ENCODE measurements around the gene HRH1. TPM values are rescaled to one million over a fixed set of nuclear protein-coding genes. Genes with fewer than 3 reads are reported as not detected.

The HRH1 gene
- total and polyA plus RNA-seq, 2 experiments from 2014 or later = not detected

DNA sequence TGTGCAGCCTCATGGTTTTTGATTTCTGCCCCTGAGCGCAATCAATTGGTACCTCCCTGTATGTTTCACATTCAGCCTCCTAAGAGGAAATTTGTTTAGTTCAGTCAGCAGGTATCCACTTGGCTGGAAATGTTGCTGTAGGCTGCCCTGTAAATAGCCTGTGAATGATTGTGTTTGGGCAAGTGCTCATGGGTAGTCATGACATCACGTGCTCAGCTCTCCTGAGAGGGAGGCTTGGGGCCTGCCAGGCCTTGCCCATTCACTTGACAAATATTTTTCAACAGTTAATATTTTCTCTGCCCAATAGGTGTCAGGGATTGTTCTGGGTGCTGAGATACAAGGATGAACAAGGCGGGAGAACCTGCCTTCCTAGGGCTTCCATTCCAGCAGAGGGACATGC is 13.3 kb downstream of the HRH1 start (continued):
- TF ChIP-seq, protein P1, sequence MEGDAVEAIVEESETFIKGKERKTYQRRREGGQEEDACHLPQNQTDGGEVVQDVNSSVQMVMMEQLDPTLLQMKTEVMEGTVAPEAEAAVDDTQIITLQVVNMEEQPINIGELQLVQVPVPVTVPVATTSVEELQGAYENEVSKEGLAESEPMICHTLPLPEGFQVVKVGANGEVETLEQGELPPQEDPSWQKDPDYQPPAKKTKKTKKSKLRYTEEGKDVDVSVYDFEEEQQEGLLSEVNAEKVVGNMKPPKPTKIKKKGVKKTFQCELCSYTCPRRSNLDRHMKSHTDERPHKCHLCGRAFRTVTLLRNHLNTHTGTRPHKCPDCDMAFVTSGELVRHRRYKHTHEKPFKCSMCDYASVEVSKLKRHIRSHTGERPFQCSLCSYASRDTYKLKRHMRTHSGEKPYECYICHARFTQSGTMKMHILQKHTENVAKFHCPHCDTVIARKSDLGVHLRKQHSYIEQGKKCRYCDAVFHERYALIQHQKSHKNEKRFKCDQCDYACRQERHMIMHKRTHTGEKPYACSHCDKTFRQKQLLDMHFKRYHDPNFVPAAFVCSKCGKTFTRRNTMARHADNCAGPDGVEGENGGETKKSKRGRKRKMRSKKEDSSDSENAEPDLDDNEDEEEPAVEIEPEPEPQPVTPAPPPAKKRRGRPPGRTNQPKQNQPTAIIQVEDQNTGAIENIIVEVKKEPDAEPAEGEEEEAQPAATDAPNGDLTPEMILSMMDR (conservative IDR thresholded peaks at IDR 0.05; ENCODE audit: low read depth in 2 of 2) = no peak
- TF ChIP-seq, protein P2, sequence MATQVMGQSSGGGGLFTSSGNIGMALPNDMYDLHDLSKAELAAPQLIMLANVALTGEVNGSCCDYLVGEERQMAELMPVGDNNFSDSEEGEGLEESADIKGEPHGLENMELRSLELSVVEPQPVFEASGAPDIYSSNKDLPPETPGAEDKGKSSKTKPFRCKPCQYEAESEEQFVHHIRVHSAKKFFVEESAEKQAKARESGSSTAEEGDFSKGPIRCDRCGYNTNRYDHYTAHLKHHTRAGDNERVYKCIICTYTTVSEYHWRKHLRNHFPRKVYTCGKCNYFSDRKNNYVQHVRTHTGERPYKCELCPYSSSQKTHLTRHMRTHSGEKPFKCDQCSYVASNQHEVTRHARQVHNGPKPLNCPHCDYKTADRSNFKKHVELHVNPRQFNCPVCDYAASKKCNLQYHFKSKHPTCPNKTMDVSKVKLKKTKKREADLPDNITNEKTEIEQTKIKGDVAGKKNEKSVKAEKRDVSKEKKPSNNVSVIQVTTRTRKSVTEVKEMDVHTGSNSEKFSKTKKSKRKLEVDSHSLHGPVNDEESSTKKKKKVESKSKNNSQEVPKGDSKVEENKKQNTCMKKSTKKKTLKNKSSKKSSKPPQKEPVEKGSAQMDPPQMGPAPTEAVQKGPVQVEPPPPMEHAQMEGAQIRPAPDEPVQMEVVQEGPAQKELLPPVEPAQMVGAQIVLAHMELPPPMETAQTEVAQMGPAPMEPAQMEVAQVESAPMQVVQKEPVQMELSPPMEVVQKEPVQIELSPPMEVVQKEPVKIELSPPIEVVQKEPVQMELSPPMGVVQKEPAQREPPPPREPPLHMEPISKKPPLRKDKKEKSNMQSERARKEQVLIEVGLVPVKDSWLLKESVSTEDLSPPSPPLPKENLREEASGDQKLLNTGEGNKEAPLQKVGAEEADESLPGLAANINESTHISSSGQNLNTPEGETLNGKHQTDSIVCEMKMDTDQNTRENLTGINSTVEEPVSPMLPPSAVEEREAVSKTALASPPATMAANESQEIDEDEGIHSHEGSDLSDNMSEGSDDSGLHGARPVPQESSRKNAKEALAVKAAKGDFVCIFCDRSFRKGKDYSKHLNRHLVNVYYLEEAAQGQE (IDR thresholded peaks at IDR 0.05; ENCODE audit: unreplicated experiment) = no peak

DNA sequence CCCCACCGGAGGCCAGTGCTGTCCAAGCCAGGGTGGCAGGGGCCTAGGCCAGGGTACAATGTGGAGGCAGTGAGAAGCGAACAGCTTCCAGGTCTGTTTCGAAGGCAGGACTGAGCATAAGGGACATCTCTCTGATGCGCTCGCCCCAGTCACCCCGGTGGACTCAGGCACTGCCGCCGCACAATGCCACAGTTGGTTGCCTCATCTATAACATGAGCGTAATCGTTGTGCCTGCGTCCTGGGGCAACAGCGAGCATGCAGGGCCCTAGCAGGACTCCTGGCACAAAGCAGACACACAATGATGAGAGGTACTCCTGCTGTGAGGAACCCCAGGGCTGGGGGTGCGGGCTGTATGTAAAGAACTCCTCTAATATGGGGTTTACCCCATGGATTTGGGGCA is 14.1 kb downstream of the HRH1 start:
- H4K20me1 ChIP-seq (replicated peaks; ENCODE audit: insufficient read depth) = no peaks in the 10 kb centered on the region
- no peaks in the 10 kb centered on the region for H3K79me2 ChIP-seq (replicated peaks; ENCODE audit: insufficient read depth)
- H3K4me1 ChIP-seq (ENCODE audit: insufficient read depth) = no peaks in the 10 kb centered on the region
- H3K4me3 ChIP-seq = no peak overlapping the region
- no peak overlapping the region for H3K27ac Mint-ChIP-seq
- peak; percentile 27; the same call in 1 of the 3 replicates for ATAC-seq
- H3K36me3 Mint-ChIP-seq (ENCODE audit: low read depth) = no peaks in the 10 kb centered on the region
- H2AFZ ChIP-seq = no peak overlapping the region
- no peaks in the 10 kb centered on the region; the same call in 2 of the 3 replicates for H3K4me1 Mint-ChIP-seq
- no peaks in the 10 kb centered on the region for H3F3A ChIP-seq (replicated peaks; ENCODE audit: low read depth)
- H3K4me2 ChIP-seq = no peak overlapping the region
- no peak overlapping the region for H3K4me3 Mint-ChIP-seq
- H3K9me3 Mint-ChIP-seq = no peaks in the 10 kb centered on the region
- DNase-seq (ENCODE audit: low spot score) = no peak
- no peaks in the 10 kb centered on the region for H3K27me3 ChIP-seq (ENCODE audit: insufficient read depth)
- no peaks in the 10 kb centered on the region for H3K9me2 ChIP-seq (ENCODE audit: insufficient read depth)
- peaks cover 7% of the 10 kb centered on the region for H3K27me3 Mint-ChIP-seq (ENCODE audit: insufficient read depth, low read depth, poor library complexity)
- no peak overlapping the region for H3K27ac ChIP-seq (ENCODE audit: low read depth)
- TF ChIP-seq, protein P2 (IDR thresholded peaks at IDR 0.05; ENCODE audit: unreplicated experiment) = no peak
- TF ChIP-seq POLR2AphosphoS5 (IDR thresholded peaks at IDR 0.05; ENCODE audit: low read depth) = no peak
- TF ChIP-seq, protein P3, sequence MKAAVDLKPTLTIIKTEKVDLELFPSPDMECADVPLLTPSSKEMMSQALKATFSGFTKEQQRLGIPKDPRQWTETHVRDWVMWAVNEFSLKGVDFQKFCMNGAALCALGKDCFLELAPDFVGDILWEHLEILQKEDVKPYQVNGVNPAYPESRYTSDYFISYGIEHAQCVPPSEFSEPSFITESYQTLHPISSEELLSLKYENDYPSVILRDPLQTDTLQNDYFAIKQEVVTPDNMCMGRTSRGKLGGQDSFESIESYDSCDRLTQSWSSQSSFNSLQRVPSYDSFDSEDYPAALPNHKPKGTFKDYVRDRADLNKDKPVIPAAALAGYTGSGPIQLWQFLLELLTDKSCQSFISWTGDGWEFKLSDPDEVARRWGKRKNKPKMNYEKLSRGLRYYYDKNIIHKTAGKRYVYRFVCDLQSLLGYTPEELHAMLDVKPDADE (IDR thresholded peaks at IDR 0.05) = no peak
- no peak for TF ChIP-seq ZNF331 (CRISPR knock-in tag; IDR thresholded peaks at IDR 0.05; ENCODE audit: low read depth)
- no peak for TF ChIP-seq JUNB (IDR thresholded peaks at IDR 0.05; ENCODE audit: unreplicated experiment)
- no peak for TF ChIP-seq EZH2phosphoT487 (IDR thresholded peaks at IDR 0.05; ENCODE audit: unreplicated experiment)
- TF ChIP-seq STAT1 (IDR thresholded peaks at IDR 0.05; ENCODE audit: unreplicated experiment) = no peak
- no peak for TF ChIP-seq EZH2 (IDR thresholded peaks at IDR 0.05; ENCODE audit: low read depth, unreplicated experiment)
- no peaks in the 10 kb centered on the region for H3K36me3 ChIP-seq (ENCODE audit: insufficient read depth)
